GM12864 (cell line): Measurements from ENCODE around the gene KSR1.
"Not testable (repeated sequence)": the region's sequence is repeated elsewhere in the genome, so short reads cannot be mapped to it uniquely, and the experiment has no call there.

Source experiments
- DNase-seq: peaks from one replicate; pipeline ENCODE4 v3.0.0-alpha.2; 2011; ENCODE audit warnings: low read depth
- H3K4me3 ChIP-seq: 2 replicates; pipeline ENCODE4 v1.5.1; 2011; ENCODE audit warnings: mild to moderate bottlenecking, low read depth, low read length, control low read depth
- CTCF ChIP-seq: IDR thresholded peaks from 2 replicates; pipeline ENCODE4 v1.5.1; 2011; ENCODE audit warnings: low read depth, mild to moderate bottlenecking, moderate library complexity, low read length, control low read depth, inconsistent platforms; ENCODE audit errors: missing control alignments

KSR1 gene

GRCh38 chr17:27667656-27668487 is 211.6 kb downstream of the KSR1 start:
- no peak for TF ChIP-seq CTCF
- H3K4me3 ChIP-seq, result no peak overlapping the region
- no peak for DNase-seq

GRCh38 chr17:27668488-27668823 is 212.2 kb downstream of the KSR1 start:
- no peak for DNase-seq
- H3K4me3 ChIP-seq, result no peak overlapping the region
- no peak for TF ChIP-seq CTCF

DNA sequence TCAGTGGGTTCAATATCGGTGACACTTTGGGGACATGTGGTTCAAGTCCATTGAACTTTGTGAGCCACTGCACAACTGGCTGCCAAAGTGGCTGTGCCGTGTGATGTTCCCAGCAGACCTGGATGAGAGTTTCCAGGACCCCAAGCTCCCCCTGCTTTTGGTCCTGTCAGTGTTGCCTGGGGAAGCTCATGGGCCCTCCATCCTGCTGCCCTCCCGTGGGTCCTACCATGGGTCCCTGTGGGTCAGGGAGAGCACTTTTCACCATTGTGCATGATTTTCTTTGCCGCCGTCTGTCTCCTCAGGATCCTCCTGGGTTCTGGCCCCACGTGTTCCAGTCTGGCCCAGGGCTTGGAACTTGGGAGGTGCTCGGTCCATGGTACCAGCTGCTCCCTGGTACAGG is 212.9 kb downstream of the KSR1 start:
- no peak for TF ChIP-seq CTCF
- H3K4me3 ChIP-seq, result no peak overlapping the region
- no peak for DNase-seq

GRCh38 chr17:27669850-27670249 is 213.6 kb downstream of the KSR1 start:
- no peak overlapping the region for H3K4me3 ChIP-seq
- no peak for DNase-seq
- no peak for TF ChIP-seq CTCF

DNA sequence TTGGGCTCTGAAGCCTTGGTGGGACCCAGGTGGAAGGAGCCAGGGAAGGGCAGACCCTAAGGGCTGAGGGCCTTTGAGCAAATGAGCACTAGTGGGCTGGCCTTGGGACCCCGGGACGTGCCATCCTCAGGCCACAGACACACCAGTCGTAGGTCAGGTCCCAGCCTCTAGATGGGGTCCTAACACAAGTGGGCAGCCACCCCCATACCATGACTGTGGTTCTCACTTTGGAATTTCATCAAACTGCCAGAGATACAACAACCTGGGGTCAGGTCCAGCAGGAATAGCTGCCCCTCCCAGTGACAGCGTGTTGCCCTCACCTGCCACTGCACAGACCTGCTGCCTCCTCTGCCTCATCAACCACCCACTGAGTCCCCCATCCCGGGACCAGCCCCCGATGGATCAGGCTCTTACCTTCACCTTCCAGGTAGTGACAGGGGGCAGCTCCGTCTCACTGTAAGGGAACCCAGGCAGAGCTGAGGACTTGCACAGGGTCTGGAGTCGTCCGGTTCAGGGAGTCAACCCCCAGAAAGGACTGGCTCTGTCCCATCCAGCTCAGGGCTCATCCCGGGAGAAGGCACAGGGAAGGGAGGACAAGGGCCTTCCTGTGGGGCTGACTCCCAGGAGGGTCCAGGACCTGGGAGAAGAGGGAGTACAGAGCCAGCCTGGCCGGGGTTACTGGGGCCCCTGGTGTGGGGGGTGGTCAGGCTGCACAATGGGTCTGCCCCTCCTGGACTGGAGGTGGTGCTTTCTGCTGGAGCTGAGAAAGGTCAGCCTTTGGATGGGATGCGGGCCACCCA is 214.7 kb downstream of the KSR1 start:
- no peak for DNase-seq
- no peak overlapping the region for H3K4me3 ChIP-seq
- TF ChIP-seq CTCF, result no peak

DNA sequence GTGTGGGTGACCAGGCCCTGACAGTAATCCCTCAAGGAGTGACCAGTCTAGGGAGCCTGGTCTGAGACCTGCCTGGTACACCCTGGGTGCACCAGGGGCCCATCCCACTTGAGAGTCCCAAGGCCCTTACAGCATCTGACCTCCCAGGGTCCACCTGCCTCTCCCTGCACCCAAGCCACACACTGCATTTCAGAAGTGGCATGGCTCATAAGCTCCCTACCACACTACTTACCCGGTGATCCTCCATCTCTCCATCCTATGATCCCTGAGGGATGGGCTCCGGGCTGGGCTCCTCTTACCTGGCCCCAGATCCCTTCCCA is 215.3 kb downstream of the KSR1 start:
- no peak overlapping the region for H3K4me3 ChIP-seq
- no peak for DNase-seq
- TF ChIP-seq CTCF, result no peak

DNA sequence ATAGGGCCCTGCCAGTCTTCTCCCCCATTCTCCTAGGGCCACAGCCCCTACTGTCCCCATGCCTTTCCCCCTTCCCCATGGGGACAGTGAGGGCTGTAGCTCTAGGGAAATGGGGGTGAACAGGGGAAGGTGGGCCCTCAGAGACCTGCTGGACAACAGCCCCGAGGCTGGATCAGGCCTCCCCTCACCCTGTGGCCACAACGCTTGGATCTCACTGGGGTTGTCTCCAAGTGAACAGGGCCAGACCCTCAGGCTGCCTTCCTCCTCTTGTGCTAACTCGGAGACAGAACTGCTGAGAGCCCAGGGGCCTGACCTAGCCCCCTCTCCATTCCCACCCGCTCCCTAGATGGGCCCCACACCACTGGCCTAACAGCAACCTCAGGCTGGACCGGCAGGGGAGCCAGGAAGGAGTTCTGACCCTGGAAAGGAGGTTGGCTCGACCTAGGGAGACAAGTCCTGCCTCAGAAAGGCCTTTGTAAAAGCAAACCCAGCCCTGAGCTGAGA is 215.8 kb downstream of the KSR1 start:
- H3K4me3 ChIP-seq, DNase-seq: not testable (repeated sequence)
